GM19099 (cell line): ENCODE results near the gene LMTK2.

Source experiments
- POLR2A ChIP-seq: IDR thresholded peaks from 3 replicates; pipeline ENCODE4 v1.6.1; 2011; ENCODE audit warnings: low read depth; ENCODE audit not compliant: insufficient read length; ENCODE audit errors: extremely low read depth

LMTK2 gene

DNA sequence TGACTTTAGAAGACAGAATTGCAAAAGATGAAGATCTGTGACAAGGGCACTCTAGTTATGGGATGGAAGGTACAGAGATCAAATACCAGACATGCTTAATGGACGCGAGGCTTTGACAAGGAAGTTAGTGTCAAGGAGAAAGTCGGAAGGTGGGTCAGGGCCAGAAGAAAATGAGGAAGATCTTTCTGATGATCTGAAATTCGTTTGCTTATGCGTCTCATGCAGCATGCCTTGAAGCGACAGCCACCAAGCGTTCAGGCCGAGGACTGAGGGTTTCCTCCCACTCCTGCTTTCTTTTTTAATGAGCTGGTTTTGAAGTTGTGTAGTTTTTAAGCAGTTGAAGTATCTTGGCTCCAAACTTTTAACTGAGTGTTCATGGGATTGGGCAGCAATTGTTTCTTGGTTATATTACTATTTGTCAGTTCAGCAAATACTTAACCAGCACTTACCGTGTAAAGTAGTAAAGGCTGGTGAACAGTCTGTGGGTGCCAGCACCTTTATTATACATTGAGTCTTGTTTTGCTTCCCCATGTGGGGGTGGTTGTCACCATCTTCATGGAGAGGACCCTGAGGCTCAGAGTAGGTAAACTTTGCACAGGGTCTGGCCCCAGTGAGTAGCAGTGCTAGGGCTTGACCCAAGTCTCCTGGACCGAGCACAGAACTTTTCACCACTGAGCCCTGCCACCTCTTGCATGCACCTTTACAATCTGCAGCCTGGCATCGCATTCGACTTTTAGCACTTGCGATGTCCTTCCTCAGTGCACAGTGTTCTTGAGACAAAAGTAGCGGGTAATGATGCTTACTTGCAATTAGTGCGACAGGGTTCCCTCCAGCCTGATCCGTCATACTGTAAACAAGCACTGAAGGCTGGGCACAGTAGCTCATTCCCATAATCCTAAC is 90.3 kb downstream of the LMTK2 start:
- TF ChIP-seq POLR2A: no peak

DNA sequence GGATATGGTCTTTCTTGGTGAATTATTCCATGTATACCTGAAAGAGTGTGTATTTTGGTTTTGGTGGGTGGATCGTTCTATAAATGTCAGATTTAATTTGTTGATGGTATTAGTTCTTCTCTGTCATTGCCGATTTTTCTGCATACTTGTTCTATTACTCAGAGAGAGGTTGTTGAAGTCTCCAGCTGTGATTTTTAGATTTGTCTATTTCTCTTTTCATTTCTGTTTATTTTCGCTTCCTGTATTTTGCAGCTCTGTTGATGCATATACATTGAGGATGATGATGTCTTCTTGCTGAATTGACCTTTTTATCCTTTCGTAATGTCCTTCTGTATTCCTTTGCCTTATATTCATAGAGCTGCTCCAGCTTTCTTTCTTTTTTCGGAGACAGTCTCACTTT is 92.5 kb downstream of the LMTK2 start:
- TF ChIP-seq POLR2A: no peak

DNA sequence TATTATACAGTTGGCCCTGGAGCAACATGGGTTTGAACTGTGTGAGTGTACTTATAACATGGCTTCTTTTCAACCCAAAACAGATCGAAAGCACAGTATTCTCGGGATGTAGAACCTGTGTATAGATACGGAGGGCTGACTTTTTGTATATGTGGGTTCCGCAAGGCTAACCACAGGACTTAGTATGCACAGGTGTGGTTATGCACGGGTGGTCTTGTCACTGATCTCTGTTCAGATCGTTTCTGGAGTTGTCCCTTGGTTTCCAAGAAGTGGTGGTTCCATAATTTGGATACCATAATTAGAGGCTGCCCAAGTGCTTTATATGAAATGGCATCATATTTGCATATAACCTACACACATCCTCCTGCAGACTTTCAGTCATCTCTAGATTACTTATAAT is 93.7 kb downstream of the LMTK2 start:
- TF ChIP-seq POLR2A: no peak

DNA sequence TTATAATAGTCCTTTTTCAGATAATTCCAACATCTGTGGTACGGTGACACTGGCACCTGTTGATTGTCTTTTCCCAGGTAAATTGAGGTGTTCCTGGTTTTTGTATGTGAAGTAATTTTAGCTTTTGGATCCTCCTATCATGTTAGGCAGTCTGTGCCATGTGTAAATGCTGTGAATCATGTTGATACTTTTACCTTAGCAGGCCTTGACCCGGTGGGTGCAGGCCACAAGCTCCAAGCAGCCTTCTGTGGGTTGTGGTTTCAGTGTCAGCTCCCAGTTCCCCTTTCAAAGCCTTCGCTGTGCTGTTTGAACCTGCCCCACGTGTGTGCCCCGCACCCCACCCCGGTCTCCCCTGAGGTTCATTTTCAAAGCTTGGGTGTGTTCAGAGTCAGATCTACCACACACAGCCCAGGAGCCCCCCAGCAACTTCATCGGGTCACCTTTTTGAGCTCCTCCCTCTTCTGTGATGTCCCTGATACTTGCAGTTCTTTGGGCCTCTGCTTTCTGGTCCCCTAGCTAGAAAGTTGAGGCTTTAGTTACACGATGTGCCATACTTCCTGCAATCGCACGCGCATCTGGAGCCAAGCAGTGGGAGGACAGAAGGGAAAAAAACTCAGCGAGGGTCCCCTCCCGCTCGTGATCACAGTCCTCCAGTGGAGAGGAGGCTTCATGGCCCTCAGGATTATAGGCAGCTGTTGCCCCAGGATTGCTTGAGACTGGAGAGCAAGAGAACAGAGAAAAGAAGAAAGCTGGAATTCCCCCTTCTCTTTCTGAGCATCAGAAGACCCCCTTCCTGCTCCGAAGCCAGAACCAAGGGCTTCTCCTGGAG is 95.9 kb downstream of the LMTK2 start:
- no peak for TF ChIP-seq POLR2A

DNA sequence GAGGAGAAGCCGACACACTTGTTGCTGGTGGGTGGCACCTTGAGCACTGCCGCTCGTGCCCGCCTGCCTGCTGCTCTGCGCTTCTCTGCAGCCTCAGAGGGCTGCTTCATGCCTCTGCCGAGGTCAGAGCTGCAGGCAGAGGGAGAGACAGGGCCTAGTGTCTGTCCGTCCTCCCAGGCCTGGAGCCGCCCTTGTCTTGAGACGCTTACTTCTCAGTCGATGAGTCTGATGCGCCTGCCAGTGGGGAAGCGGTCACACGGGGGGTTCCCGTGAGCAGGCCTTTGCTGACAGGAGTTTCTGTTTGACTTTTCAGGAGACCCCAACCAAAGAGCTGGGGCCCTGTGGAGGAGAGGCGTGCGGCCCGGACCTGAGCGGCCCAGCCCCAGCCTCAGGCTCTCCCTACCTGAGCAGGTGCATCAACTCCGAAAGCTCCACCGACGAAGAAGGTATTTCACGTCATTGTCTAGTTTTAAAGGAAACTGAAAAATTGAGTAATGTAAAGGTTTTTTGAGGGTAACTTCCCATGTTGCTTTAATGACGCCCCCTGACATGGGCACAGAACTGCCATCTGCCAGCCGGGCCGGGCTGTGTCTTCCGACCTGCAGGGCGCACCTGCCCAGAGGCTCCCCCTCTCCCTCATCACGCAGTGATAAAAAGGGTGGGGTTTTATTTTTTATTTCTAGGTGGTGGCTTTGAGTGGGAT is 96.8 kb downstream of the LMTK2 start:
- no peak for TF ChIP-seq POLR2A

DNA sequence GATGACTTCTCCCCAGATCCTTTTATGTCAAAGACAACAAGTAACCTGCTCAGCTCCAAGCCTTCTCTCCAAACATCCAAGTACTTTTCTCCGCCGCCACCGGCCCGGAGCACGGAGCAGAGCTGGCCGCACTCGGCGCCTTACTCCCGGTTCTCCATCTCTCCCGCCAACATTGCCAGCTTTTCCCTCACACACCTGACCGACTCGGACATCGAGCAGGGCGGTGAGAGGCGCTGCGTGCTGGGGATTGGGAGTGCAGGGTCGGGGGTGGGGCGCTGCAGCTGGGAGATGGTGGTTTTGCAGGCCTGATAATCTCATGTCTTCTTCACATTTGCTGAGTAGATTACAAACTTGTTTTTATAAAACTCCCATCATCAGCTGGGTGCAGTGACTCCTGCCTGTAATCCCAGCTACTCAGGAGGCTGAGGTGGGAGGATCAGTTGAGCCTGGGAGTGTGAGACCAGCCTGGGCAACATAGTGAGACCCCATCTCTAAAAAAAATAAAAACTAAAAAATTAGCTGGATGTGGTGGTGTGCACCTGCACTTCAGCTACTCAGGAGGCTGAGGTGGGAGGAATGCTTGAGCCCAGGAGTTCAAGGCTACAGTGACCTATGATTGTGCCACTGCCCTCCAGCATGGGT is 97.4 kb downstream of the LMTK2 start:
- TF ChIP-seq POLR2A: no peak

DNA sequence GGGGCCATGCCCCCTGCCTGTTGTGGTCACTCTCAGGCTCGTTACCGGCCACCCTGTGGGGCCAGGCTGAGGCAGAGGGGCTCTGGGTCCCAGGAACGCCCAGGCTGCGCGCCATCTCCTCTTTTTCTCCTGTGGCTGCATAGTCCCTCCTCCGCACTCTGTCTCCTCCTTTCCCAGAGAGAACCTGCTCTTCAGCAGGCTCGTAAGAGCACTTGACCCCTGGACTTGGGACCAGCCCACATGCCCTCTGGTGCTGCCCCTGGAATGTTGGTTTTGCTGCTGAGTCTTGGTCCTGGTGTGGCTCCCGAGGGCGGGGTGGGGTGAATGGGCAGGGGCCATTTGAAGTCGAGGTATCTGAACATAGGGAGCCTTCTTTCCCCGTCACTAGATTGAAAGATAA is 98.0 kb downstream of the LMTK2 start:
- no peak for TF ChIP-seq POLR2A

DNA sequence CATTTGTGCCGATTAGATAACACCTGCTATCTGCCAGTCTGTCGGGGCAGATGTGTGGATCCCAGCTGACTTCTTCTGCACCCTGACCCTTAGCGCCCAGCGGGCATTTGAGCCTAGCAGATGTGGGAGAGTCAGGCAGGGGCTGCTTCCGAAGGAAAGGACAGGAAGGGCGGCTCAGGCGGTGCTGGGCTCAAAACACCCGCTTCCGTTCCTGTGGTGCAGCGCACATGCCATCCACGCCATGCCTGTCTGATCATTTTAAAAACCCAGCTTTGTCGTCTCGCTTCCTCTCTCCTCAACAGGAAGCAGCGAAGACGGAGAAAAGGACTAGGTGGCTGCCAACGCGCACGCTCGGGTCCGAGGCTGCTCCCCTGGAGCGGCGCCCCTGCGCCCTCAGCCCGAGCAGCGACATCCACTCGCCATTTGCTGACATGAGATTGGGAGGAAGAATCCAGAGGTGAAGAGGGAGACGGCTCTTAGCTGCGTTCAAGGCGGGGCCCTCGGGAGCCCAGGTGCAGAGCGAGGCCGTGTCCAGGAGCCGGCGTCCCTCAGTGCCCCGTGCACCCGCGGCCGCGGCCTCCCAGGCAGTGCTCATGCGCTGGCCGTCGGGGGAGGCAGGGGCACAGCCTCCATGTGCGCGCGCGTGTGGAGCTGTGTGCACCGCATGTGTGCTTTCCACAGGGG is 98.6 kb downstream of the LMTK2 start:
- TF ChIP-seq POLR2A: no peak

DNA sequence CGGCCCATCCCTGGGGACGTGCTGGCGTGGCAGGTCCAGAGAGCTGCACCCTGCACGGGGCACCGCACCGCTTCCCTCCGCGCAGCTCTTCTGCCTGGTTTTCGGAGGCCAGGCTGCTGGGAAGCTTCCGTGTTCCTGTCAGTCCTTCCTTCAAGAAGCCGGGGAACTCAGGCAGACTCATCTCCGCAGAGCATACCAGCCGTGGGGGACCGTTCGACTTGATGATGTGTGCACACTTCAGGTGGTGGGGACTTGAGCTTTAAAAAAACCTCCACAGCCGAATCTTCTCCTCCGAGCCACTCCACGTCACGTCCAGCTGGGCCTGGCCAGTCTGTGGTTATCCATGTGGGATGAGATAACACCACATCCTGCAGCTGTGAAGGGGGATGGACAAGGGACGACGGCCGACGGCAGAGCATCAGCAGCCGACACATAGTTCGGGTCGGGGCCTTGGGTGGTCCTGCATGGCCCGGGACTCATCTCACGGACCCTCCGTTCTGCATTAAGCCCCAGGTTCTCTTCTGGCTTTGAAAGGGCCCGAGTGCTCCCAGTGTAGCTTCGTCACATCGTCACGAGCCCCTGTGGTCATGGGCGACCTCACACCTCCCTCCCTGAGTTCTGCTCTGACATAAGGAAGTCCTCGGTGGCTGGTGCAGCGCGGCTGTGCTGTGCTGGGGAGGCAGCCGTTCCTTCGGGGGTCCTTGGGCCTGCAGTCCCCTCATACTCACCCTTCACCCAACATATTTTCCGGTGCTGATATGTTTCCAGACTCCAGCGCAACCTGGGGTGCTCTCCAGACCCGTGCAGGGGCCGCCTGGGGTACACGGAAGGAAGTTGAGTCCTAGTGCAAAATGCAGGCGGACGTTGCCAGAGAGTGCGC is 100.0 kb downstream of the LMTK2 start:
- no peak for TF ChIP-seq POLR2A

DNA sequence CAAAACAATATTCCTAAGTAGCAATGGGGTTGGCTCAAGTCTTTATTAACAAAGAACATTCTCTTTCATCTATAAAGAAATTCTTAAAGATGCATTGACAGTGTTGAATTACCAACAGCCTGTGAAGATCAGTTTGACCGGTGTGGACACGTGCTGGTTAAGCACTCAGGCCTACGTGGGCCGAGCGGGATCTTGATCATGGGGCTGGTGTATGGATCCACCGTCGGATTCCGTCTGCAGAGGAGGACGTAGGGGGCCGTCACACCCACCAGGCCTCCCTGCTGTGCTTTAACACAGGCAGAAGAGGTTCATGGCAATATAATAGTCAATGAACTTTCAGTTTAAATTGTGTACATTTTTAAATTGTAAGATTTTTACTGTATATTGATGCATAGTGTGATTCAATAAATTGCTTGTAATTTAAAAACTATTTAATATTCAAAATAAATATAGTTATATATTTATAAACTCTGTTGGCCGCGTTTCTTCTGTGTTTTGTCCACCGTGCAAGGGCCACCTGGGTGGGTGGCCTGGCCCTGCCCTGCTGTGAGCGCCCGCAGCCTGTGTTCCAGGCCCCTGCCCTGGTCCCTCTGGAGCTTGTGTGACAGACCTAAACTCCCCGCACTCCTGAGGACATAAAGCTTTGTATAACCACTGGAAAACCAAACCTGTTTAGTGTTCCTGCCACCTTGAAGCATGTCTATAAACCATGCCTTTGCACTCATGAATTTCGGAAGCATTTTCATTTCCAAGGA is 102.7 kb downstream of the LMTK2 start:
- no peak for TF ChIP-seq POLR2A

DNA sequence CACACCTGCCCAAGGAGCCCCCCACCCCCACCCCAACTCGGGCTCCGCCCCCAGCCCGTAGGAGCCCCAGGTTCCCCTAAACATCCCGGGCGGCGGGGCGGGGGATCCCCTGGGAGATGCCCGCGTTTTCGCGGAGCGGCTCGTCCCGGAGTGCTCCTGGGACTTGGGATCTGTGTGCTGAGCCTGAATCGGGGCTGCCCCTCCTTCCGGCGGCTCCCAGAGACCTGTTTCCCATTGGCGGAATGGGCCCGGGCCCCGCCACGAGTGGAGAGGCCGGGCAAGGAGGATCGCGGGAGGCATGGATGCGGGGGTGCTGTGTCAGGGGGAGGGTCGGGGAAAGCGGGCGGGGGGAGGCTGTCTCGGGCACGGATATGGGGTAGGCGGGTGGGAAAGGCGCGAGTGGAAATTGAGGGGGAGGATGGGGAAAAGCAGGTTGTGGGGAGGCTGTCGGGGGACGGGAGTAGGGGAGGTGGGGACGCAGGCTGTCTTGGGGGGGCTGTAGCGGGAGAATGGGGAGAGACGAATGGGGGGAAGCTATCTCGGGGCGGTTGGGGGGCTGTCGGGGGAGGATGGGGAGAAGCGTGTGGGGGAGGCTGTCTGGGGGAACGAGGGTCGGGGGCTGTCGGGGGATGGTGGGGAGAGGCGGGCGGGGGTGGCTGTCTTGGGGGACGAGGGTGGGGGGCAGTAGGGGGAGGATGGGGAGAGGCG is 104.0 kb downstream of the LMTK2 start:
- no peak for TF ChIP-seq POLR2A

DNA sequence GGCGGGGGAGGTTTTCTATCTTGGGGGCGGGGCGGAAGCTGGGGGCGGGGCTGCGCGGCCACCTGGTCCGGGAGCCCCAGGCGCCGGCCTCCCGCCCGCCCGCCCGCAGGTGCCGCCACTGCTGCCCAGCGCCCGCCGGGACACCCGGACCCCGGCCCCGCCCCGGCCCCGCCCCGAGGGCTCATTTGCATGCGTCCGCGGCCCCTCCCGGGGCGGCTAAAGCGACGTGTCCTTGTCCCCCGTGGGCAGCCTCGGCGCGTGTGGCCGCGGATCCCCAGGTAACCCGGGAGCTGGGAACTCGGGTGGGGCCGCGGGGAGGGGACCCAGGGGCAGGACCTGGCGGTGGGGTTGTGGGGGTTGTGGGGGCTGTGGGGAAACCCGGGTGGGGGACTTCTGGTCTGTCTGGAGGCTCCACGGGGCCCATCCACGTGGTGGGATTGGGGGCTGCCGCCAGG is 104.6 kb downstream of the LMTK2 start, which contains the start of gene BHLHA15:
Gene BHLHA15, plus strand, starts transcription at position 219 of the 455 bp plus-strand sequence. CDS start 871 bp downstream, outside the sequence.
- TF ChIP-seq POLR2A: no peak
